PC-3 (cell line): ENCODE results near the gene RAB3IP. TPM values are rescaled to one million over a fixed set of nuclear protein-coding genes. Genes with fewer than 3 reads are reported as not detected.

Experiments used
- ATAC-seq: fragments of 200-7000 bp; cut with Tn5 transposase; 2 replicates; pipeline ENCODE4 v1.9.1; 2020; ENCODE audit warnings: mild to moderate bottlenecking, moderate library complexity
- BruUV-seq: library from RNA; stranded (reverse); fragments of 400-500 nt; replicated peaks from 2 replicates; lab custom pipeline; 2021; lab: Mats Ljungman, UMichigan
- CTCF ChIA-PET: fragments of 300-600 bp; sonication (Branson Sonifier 250); formaldehyde crosslinking; loops from one replicate; lab custom pipeline; 2022; ENCODE audit warnings: antibody characterized with exemption; lab: Charles Lee
- POLR2A ChIA-PET: fragments of 300-600 bp; sonication (Branson Sonifier 250); formaldehyde crosslinking; loops from one replicate; lab custom pipeline; 2022; ENCODE audit warnings: antibody characterized with exemption; ENCODE audit not compliant: unreplicated experiment; lab: Charles Lee
- DNase-seq: peaks from one replicate; pipeline ENCODE4 v3.0.0-alpha.2; 2015
- H2AFZ ChIP-seq: fragments of 300-600 bp; sonication (generic); 2 replicates; pipeline ENCODE4 v1.6.0; 2016; ENCODE audit warnings: antibody characterized with exemption, low read length
- H3F3A ChIP-seq: fragments of 300-600 bp; sonication (generic); one replicate; pipeline ENCODE4 v1.6.0; 2017; ENCODE audit warnings: antibody characterized with exemption, low read length, control low read depth, mild to moderate bottlenecking; ENCODE audit not compliant: unreplicated experiment
- H3K27ac ChIP-seq: fragments of 300-600 bp; sonication (generic); 2 replicates; pipeline ENCODE4 v1.5.1; 2016; ENCODE audit warnings: mild to moderate bottlenecking, low read length
- H3K27me3 ChIP-seq: fragments of 300-600 bp; sonication (generic); 2 replicates; pipeline ENCODE4 v1.6.1; 2016; ENCODE audit warnings: low read length, mixed read lengths
- H3K36me3 ChIP-seq: fragments of 300-600 bp; sonication (generic); 2 replicates; pipeline ENCODE4 v1.6.1; 2016; ENCODE audit warnings: low read depth, mixed run types, low read length, mixed read lengths
- H3K4me1 ChIP-seq: fragments of 300-600 bp; sonication (generic); 2 replicates; pipeline ENCODE4 v1.5.1; 2016; ENCODE audit warnings: low read length; ENCODE audit not compliant: insufficient read depth
- H3K4me2 ChIP-seq: fragments of 300-600 bp; sonication (generic); 2 replicates; pipeline ENCODE4 v1.6.0; 2016; ENCODE audit warnings: low read length
- H3K4me3 ChIP-seq: fragments of 300-600 bp; sonication (generic); 2 replicates; pipeline ENCODE4 v1.5.1; 2016; ENCODE audit warnings: mild to moderate bottlenecking, low read length, mixed read lengths
- H3K79me2 ChIP-seq: fragments of 300-600 bp; sonication (generic); 2 replicates; pipeline ENCODE4 v1.6.1; 2017; ENCODE audit warnings: low read length, mixed read lengths
- H3K9ac ChIP-seq: fragments of 300-600 bp; sonication (generic); 2 replicates; pipeline ENCODE4 v1.6.0; 2016; ENCODE audit warnings: mild to moderate bottlenecking, low read length
- H3K9me2 ChIP-seq: fragments of 300-600 bp; sonication (generic); replicated peaks from 2 replicates; pipeline ENCODE4 v1.6.1; 2016; ENCODE audit warnings: mixed run types, low read length, mixed read lengths
- H3K9me3 ChIP-seq: fragments of 300-600 bp; sonication (generic); 2 replicates; pipeline ENCODE4 v1.6.1; 2016; ENCODE audit warnings: low read length, mixed read lengths
- H4K20me1 ChIP-seq: fragments of 300-600 bp; sonication (generic); 2 replicates; pipeline ENCODE4 v1.6.1; 2016; ENCODE audit warnings: low read length, mixed read lengths
- EZH2 ChIP-seq: fragments of 300-600 bp; sonication (generic); IDR thresholded peaks from one replicate; pipeline ENCODE4 v1.6.1; 2017; ENCODE audit warnings: antibody characterized with exemption, mild to moderate bottlenecking, low read length; ENCODE audit not compliant: unreplicated experiment
- EZH2phosphoT487 ChIP-seq: fragments of 300-600 bp; sonication (generic); IDR thresholded peaks from 2 replicates; pipeline ENCODE4 v1.6.1; 2018; ENCODE audit warnings: mild to moderate bottlenecking, antibody characterized with exemption, low read length, borderline replicate concordance
- intact Hi-C: fragments of 100-400 bp; cut with micrococcal nuclease; formaldehyde crosslinking; loops from 2 replicates; pipeline ENCODE4 v1.9.0; 2023
- total RNA-seq: library from RNA; depleted of rRNA; stranded (reverse); fragments of >200 nt; gene quantifications from 2 replicates; pipeline ENCODE4 v1.2.3, GENCODE V29; 2014
- TF ChIP-seq, protein P1 (sequence below): fragments of 300-600 bp; sonication (generic); conservative IDR thresholded peaks from 2 replicates; pipeline ENCODE4 v1.5.1; 2017; ENCODE audit warnings: antibody characterized with exemption, low read depth, mild to moderate bottlenecking, low read length

RAB3IP gene
- total RNA-seq, 1 experiment from 2014 or later = 28.6 TPM

- intact Hi-C loops = no loop called here
- no peaks in the 10 kb centered on the region for H3K9me3 ChIP-seq
- no peak overlapping the region for H2AFZ ChIP-seq
- no peaks in the 10 kb centered on the region for H3K27me3 ChIP-seq
- BruUV-seq = no TSS peak
- H3K4me3 ChIP-seq = no peak overlapping the region
- ATAC-seq = no peak
- H4K20me1 ChIP-seq = no peaks in the 10 kb centered on the region
- no peak for DNase-seq
- H3F3A ChIP-seq = no peaks in the 10 kb centered on the region
- no peak overlapping the region for H3K9ac ChIP-seq
- no peaks in the 10 kb centered on the region for H3K9me2 ChIP-seq
- H3K79me2 ChIP-seq = no peaks in the 10 kb centered on the region
- H3K27ac ChIP-seq = no peak overlapping the region
- H3K4me2 ChIP-seq = no peak overlapping the region
- CTCF ChIA-PET = interaction anchor here (0.6 kb wide), 1 partner anchor 558 kb away, joined by 3 read pairs; no protein-coding TSS in a partner anchor
- TF ChIP-seq, protein P1, sequence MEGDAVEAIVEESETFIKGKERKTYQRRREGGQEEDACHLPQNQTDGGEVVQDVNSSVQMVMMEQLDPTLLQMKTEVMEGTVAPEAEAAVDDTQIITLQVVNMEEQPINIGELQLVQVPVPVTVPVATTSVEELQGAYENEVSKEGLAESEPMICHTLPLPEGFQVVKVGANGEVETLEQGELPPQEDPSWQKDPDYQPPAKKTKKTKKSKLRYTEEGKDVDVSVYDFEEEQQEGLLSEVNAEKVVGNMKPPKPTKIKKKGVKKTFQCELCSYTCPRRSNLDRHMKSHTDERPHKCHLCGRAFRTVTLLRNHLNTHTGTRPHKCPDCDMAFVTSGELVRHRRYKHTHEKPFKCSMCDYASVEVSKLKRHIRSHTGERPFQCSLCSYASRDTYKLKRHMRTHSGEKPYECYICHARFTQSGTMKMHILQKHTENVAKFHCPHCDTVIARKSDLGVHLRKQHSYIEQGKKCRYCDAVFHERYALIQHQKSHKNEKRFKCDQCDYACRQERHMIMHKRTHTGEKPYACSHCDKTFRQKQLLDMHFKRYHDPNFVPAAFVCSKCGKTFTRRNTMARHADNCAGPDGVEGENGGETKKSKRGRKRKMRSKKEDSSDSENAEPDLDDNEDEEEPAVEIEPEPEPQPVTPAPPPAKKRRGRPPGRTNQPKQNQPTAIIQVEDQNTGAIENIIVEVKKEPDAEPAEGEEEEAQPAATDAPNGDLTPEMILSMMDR = no peak
- TF ChIP-seq EZH2phosphoT487 (no peak), EZH2 (no peak)
- no peaks in the 10 kb centered on the region for H3K4me1 ChIP-seq
- POLR2A ChIA-PET = no interaction called here
- no peaks in the 10 kb centered on the region for H3K36me3 ChIP-seq
Observed at GRCh38 chr12:69844416-69844815, 105.8 kb downstream of the RAB3IP start.

GRCh38 chr12:69844836-69845235 lies 106.2 kb downstream of the RAB3IP start:
- Histone ChIP-seq H3K4me2 (no peak overlapping the region), H2AFZ (no peak overlapping the region), H3K79me2 (no peaks in the 10 kb centered on the region), H3K36me3 (no peaks in the 10 kb centered on the region), H3K9me3 (no peaks in the 10 kb centered on the region), H3K27me3 (no peaks in the 10 kb centered on the region), H3K4me3 (no peak overlapping the region), H3K27ac (no peak overlapping the region), H3K9ac (no peak overlapping the region), H3K9me2 (no peaks in the 10 kb centered on the region), H3F3A (no peaks in the 10 kb centered on the region), H4K20me1 (no peaks in the 10 kb centered on the region), H3K4me1 (no peaks in the 10 kb centered on the region)
- TF ChIP-seq, protein P1 = no peak
- TF ChIP-seq EZH2 (no peak), EZH2phosphoT487 (no peak)
- no TSS peak for BruUV-seq
- DNase-seq (no peak), ATAC-seq (no peak)
- ChIA-PET POLR2A (no interaction called here), CTCF (no interaction called here)
- intact Hi-C loops = no loop called here

GRCh38 chr12:69846976-69847375 lies 108.3 kb downstream of the RAB3IP start:
- ChIA-PET CTCF (no interaction called here), POLR2A (no interaction called here)
- Histone ChIP-seq H3K4me2 (no peak overlapping the region), H3K9ac (no peak overlapping the region), H3K27ac (no peak overlapping the region), H3K36me3 (no peaks in the 10 kb centered on the region), H3K79me2 (no peaks in the 10 kb centered on the region), H3F3A (no peaks in the 10 kb centered on the region), H3K9me3 (no peaks in the 10 kb centered on the region), H4K20me1 (no peaks in the 10 kb centered on the region), H3K4me3 (no peak overlapping the region), H3K27me3 (no peaks in the 10 kb centered on the region), H3K4me1 (peaks cover 4% of the 10 kb centered on the region; the same call in 1 of the 2 replicates), H2AFZ (no peak overlapping the region), H3K9me2 (no peaks in the 10 kb centered on the region)
- intact Hi-C loops = no loop called here
- ATAC-seq = no peak
- BruUV-seq = no TSS peak
- DNase-seq = no peak
- TF ChIP-seq EZH2phosphoT487 = no peak
- TF ChIP-seq EZH2 = no peak
- TF ChIP-seq, protein P1 = no peak
